ENCODE data around the gene PIGS.

DNA sequence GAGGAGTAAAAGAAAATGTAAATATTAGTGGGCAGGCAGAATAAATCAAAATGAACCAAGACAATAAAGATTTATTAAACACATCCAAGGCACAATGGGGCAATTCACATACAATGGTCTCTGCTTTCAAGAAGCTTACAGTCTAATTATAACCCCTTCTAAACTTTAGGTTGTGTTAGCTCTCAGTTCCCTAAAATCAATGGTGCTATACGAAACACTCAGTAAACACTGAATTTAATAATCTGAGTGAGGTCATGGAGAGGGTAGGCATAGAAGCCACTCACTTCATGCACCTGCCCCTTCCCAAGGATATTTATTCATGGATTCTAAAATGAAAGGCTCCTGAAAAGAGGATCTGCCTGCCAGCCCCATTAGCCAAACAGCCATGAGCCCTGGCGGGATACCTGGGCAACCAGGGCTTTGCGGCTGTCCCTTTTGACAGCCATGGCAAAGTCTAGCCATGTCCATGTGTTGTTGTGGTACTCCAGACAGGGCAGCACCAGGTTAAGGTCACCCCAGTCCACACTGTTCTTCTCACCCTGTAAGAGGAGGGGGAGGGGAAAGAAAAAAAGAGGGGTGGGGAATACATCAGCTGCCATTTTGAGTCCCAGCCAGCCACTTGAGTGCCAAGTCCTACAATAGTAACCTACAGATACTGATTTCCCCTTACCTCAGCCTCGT lies 44.1 kb upstream of the PIGS start:
- TF ChIP-seq, protein P1, sequence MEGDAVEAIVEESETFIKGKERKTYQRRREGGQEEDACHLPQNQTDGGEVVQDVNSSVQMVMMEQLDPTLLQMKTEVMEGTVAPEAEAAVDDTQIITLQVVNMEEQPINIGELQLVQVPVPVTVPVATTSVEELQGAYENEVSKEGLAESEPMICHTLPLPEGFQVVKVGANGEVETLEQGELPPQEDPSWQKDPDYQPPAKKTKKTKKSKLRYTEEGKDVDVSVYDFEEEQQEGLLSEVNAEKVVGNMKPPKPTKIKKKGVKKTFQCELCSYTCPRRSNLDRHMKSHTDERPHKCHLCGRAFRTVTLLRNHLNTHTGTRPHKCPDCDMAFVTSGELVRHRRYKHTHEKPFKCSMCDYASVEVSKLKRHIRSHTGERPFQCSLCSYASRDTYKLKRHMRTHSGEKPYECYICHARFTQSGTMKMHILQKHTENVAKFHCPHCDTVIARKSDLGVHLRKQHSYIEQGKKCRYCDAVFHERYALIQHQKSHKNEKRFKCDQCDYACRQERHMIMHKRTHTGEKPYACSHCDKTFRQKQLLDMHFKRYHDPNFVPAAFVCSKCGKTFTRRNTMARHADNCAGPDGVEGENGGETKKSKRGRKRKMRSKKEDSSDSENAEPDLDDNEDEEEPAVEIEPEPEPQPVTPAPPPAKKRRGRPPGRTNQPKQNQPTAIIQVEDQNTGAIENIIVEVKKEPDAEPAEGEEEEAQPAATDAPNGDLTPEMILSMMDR (IDR thresholded peaks at IDR 0.05; ENCODE audit: insufficient read depth, low read depth, low read length), result no peak
- TF ChIP-seq EZH2 (IDR thresholded peaks at IDR 0.05; ENCODE audit: insufficient read depth, low read length), result no peak
